ENCODE measurements around the gene ZNF200.

ZNF200 gene

GRCh38 chr16:3262517-3262916 lies 27.6 kb upstream of the ZNF200 start:
- Histone ChIP-seq H3K4me3 (ENCODE audit: low read length) (no peak overlapping the region), H3K27me3 (replicated peaks; ENCODE audit: insufficient read depth, low read length) (peaks cover 19% of the 10 kb centered on the region; the same call in 1 of the 2 replicates), H3K4me2 (ENCODE audit: low read depth, low read length) (no peak overlapping the region), H3K27ac (ENCODE audit: low read length) (no peak overlapping the region), H3F3A (ENCODE audit: insufficient read depth, low read length) (peaks cover 10% of the 10 kb centered on the region), H3K9ac (ENCODE audit: low read length) (no peak overlapping the region), H3K4me1 (ENCODE audit: low read length) (0 out of 2 replicates have a peak, but pooled peaks cover 3% of the 10 kb centered on the region), H3K9me3 (replicated peaks; ENCODE audit: insufficient read depth, low read length) (no peaks in the 10 kb centered on the region), H3K36me3 (replicated peaks; ENCODE audit: insufficient read depth, low read length) (no peaks in the 10 kb centered on the region), H3K79me2 (ENCODE audit: low read length) (no peaks in the 10 kb centered on the region), H4K20me1 (ENCODE audit: insufficient read depth, low read length) (no peaks in the 10 kb centered on the region), H2AFZ (ENCODE audit: low read length) (no peak overlapping the region), H3K9me2 (replicated peaks; ENCODE audit: insufficient read depth, low read length) (no peaks in the 10 kb centered on the region)
- TF ChIP-seq EZH2phosphoT487 (IDR thresholded peaks at IDR 0.05; ENCODE audit: low read length) (no peak), CTCF (IDR thresholded peaks at IDR 0.05; ENCODE audit: low read length) (no peak), EZH2 (optimal IDR thresholded peaks at IDR 0.05; ENCODE audit: low read depth, low read length) (no peak)
- no peak for DNase-seq

GRCh38 chr16:3259836-3260235 lies 24.9 kb upstream of the ZNF200 start:
- H3K27ac ChIP-seq (ENCODE audit: low read length): no peak overlapping the region
- H3K4me2 ChIP-seq (ENCODE audit: low read depth, low read length): peak overlapping the region; percentile 23; the same call in 1 of the 2 replicates

GRCh38 chr16:3256866-3257465 lies 22.0 kb upstream of the ZNF200 start:
- H3K9ac ChIP-seq (ENCODE audit: low read length): no peak overlapping the region
- H4K20me1 ChIP-seq (ENCODE audit: insufficient read depth, low read length): no peaks in the 10 kb centered on the region
- H3F3A ChIP-seq (ENCODE audit: insufficient read depth, low read length): no peaks in the 10 kb centered on the region
- no peak for TF ChIP-seq EZH2 (optimal IDR thresholded peaks at IDR 0.05; ENCODE audit: low read depth, low read length)
- no peak for TF ChIP-seq EZH2phosphoT487 (IDR thresholded peaks at IDR 0.05; ENCODE audit: low read length)
- no peak for TF ChIP-seq CTCF (IDR thresholded peaks at IDR 0.05; ENCODE audit: low read length)
- H3K27me3 ChIP-seq (replicated peaks; ENCODE audit: insufficient read depth, low read length): peaks cover 59% of the 10 kb centered on the region
- H3K9me2 ChIP-seq (replicated peaks; ENCODE audit: insufficient read depth, low read length): no peaks in the 10 kb centered on the region
- no peak overlapping the region for H3K4me2 ChIP-seq (ENCODE audit: low read depth, low read length)
- no peaks in the 10 kb centered on the region for H3K36me3 ChIP-seq (replicated peaks; ENCODE audit: insufficient read depth, low read length)
- no peak for DNase-seq
- no peak overlapping the region for H3K27ac ChIP-seq (ENCODE audit: low read length)
- H3K4me1 ChIP-seq (ENCODE audit: low read length): no peaks in the 10 kb centered on the region
- no peak overlapping the region for H2AFZ ChIP-seq (ENCODE audit: low read length)
- H3K79me2 ChIP-seq (ENCODE audit: low read length): no peaks in the 10 kb centered on the region
- H3K9me3 ChIP-seq (replicated peaks; ENCODE audit: insufficient read depth, low read length): no peaks in the 10 kb centered on the region
- H3K4me3 ChIP-seq (ENCODE audit: low read length): no peak overlapping the region

More at GRCh38 chr16:3259836-3260235, 24.9 kb upstream of the ZNF200 start:
- peaks cover 40% of the 10 kb centered on the region for H3K27me3 ChIP-seq (replicated peaks; ENCODE audit: insufficient read depth, low read length)
- H3K9ac ChIP-seq (ENCODE audit: low read length): no peak overlapping the region
- no peaks in the 10 kb centered on the region for H4K20me1 ChIP-seq (ENCODE audit: insufficient read depth, low read length)
- peaks cover 10% of the 10 kb centered on the region for H3F3A ChIP-seq (ENCODE audit: insufficient read depth, low read length)
- 0 out of 2 replicates have a peak, but pooled peaks cover 2% of the 10 kb centered on the region for H3K4me1 ChIP-seq (ENCODE audit: low read length)
- no peaks in the 10 kb centered on the region for H3K9me2 ChIP-seq (replicated peaks; ENCODE audit: insufficient read depth, low read length)
- H3K36me3 ChIP-seq (replicated peaks; ENCODE audit: insufficient read depth, low read length): no peaks in the 10 kb centered on the region
- H3K79me2 ChIP-seq (ENCODE audit: low read length): no peaks in the 10 kb centered on the region
- TF ChIP-seq EZH2phosphoT487 (IDR thresholded peaks at IDR 0.05; ENCODE audit: low read length) (no peak), EZH2 (optimal IDR thresholded peaks at IDR 0.05; ENCODE audit: low read depth, low read length) (no peak), CTCF (IDR thresholded peaks at IDR 0.05; ENCODE audit: low read length) (no peak)
- no peak overlapping the region for H3K4me3 ChIP-seq (ENCODE audit: low read length)
- H2AFZ ChIP-seq (ENCODE audit: low read length): no peak overlapping the region
- DNase-seq: no peak
- H3K9me3 ChIP-seq (replicated peaks; ENCODE audit: insufficient read depth, low read length): no peaks in the 10 kb centered on the region
